AG20443 (cell line): ENCODE results near the gene NSD2.

Experiments used
- DNase-seq: peaks from one replicate; pipeline ENCODE4 v3.0.0; 2012; ENCODE audit warnings: low spot score, mixed read lengths

The NSD2 gene

DNA sequence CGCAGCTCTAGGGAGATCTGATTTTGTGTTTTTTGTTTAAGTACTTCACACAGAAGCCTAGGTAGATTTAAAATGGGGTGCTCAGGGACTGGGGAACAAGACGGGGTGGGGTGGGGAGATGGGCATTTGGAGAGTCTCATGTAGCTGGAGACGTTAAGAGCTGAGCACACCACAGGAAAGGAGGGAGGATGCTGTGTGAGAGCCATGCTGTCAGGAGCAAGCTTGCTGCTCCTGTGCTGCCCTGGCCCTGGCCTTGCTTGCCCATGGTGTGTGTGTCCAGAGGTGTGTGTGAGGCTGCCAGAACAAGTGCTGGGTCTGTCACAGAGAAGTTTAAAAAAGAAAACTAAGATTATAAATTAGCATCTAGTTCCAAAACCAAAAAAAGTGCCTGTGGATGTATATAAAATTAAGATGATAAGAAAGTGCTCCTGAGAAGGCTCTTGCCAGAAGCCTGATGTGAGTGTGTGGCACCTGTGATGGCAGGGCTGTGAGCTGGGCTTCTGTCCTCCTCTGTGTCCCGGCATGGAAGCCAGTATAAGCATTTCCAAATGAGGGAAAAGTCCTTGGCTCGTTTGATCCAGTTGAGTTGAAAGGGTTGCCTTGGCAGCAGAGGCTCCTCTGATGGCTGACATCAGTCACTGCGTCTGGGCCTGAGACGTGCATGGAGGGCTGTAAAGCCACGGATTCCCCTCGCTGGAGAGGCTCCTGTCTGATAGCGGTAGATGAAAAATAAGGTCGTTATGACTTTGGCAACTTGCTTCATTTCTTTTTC is 74.1 kb downstream of the NSD2 start:
- DNase-seq, result no peak

DNA sequence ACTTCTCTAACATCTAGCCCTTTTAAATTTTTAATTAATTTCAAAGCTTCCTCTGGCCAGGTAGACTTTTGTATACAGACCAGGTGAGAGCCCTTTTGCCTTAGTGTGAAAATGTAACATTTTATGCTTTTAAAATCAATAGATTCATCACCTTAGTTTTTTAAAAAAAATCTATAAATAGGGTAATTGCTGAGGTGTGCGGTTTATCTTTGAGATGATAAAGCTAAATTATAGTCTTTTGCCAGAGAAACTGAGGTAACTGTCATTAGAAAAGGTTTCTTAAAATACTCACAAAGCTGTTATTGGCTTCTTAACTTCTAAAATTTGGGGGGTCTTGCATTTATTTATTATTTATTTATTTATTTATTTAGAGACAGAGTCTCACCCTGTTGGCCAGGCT is 74.7 kb downstream of the NSD2 start:
- no peak for DNase-seq

DNA sequence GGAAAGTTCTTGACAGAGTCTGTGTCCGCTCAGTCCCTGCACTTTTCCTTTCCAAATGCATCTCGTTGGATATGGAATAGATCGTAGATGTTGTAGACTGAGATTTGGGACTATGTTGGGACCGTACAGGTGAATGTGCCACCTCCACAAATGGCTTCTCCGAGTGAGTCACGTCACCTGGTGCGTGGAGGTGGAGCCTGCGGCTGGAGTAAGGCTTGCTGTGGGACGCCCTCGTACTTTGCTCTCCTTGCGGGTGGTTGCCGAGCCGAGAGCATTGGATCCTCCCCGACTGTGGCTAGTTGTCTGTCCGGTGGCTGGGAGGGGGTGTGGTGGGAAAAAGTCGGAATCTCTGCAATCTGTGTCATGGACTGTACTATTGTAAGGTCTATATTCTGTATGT is 77.0 kb downstream of the NSD2 start:
- no peak for DNase-seq

DNA sequence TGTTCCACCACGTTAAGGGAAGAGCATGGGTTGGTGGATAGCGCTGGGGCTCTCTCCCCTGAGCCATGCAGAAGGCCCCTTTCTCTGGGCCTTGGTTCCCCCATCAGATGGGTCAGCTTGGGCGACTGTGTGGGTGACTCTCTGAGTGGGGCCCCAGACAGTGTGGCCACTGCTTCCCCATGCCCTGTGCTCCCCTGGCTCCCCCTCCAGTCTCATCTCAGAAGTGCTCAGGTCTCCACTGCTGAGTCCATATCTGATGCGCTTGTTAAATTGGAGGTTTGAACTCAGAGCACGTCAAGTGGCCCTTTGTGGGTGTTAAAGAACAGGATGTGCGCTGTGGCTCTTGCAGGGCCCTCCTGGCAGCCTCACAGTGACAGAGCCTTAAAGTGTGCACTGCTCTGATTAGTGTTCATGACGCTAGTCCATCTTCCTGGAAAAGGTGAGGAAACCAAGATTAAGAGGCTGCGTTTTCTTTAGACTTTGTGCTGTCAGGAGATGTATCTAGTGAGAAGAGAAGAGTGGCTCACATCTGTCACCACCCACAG is 77.8 kb downstream of the NSD2 start:
- DNase-seq, result no peak

DNA sequence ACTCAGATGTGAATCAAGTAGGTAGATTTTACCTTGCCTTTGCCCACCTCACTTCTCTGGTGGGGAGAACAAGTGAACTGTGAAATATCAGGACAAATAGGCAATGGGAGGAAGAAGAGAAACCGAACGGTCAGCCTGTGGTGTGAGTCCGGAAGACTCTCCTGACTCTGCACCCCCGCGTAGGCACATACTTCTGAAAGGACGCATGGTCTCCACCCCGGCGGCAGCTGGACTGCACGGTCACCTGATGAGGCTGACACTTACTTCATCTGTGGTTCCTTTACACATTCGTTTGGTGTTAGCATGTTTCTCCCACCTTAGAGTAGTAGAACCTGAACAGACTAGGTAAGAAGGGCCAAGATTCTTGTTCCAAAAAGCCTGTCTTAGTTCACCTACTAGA is 79.2 kb downstream of the NSD2 start:
- DNase-seq, result no peak

DNA sequence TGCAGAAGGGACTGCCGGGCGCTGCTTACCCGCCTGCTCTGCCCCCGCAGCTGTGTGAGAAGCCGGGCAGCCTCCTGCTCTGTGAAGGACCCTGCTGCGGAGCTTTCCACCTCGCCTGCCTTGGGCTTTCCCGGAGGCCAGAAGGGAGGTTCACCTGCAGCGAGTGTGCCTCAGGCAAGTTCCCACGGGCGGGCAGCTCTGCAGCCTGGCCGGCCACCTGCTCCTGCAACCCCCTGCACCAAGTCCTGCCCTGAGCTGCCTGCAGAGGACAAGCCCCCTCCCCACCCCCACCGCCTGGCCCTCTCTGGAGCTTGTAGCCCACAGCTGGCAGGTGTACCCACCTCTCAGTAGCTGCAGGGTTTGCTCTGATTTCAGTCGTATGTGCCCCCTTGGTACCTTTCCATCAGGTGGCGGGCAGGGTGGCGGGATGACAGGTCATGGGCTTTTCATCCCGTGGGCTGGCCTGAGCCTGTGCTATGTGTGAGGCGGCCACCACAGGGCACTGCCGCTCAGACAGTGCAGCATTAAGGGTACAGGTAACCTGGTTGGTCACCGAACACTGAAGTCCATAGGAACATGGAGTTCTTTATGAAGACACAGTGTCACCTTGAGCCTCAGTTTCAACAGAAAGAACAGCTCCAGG is 81.0 kb downstream of the NSD2 start:
- DNase-seq, result no peak

DNA sequence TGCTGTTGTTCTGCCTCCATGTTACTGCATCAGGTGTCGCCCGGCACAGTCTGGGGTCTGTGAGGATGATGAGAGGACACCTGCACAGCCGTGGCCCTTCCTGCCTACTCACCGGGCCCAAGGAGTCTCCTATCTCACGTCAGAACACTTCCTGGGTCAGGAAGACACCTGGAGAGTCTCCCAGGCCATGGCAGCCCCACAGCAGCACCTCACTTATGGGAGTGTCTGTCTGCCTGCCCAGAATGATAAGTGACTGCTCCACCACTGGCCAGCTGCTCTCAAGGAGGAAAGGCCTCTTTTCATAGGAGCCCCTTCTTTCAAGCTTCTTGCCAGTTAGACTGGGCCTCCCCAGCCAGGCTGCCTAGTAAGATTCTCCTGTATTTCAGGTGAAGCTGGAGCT is 81.5 kb downstream of the NSD2 start:
- no peak for DNase-seq

DNA sequence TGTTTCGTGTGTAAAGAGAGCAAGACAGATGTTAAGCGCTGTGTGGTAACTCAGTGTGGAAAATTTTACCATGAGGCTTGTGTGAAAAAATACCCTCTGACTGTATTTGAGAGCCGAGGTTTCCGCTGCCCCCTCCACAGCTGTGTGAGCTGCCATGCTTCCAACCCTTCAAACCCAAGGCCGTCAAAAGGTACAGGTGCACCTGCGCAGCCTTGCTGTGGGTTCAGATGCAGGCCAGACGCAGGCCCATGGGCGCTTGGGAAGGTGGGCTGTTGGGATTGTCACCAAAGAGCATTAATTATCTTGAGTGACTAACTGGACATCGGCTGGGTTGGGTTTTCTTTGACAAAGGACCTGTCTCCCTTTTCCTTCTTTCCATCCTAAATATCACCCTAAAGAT is 82.1 kb downstream of the NSD2 start:
- no peak for DNase-seq

DNA sequence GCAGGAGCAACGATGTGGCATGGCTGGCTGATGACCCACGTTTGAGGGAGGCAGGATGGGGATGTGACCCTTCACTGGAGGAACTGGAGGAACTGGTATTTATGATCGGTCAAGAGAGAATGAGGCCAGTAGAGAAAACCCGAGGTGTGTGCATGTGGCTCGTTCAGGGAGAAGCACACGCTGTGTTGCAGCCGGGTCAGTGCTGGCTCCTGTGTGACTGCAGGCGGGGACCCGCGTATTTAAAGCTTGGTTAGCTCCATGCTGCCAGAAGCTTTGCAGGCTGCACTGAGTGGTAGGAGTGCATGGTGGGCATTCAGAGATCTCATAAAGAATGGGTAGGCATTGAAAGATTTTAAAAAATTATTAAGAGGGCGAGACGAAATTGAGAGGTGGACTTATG is 85.4 kb downstream of the NSD2 start:
- no peak for DNase-seq

DNA sequence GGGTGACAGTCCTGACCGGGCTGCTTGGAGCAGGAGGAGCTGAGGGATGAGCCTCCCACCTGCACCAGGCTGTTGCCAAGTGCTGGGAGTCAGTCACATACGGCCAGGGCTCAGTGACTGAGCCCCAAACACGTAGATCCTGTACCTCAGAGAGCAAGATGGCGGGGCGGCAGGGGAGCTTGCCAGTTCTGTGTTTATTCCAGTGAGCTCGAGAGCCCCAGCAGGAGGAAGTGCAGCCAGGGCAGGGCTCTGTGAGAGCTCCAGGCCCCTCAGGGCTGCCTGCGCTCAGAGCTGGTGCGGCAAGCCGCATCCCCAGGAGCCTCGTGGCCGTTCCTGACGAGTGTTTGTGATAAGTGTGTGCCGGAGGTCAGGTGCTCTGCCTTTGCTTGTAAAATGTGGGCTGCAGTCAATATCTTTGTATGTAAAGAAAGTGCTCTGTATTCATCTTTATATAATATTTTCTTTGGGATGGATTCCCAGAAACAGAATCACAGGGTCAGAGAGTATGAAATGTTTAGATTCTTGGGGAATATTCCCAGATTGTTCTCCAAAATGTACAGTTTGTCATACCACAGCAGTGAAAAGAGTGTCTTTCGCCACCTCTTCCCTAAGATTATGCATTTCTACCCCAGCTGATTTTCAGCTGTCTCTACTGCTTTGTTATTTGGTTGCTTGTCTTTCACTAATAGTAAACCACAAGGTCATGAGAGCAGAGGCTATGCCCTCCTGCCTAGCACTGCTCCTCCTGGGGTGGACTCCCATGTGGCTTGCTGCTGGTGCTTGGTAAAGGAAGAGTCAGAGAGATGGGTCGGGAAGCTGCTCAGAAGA is 87.3 kb downstream of the NSD2 start:
- no peak for DNase-seq

DNA sequence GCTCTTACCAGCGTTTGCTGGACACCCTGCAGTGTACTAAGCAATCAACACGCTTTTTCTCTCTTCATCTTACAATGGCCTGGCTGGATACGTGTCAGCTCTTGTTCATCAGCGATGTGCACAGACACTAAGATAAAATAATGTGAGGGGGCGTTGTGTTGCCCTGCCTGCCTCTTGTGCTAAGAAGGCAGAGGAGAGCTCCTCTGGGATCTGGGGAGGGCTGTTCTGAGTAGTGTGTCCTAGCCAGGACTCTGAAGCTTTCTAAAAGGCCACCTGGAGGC is 87.9 kb downstream of the NSD2 start:
- DNase-seq, result no peak

DNA sequence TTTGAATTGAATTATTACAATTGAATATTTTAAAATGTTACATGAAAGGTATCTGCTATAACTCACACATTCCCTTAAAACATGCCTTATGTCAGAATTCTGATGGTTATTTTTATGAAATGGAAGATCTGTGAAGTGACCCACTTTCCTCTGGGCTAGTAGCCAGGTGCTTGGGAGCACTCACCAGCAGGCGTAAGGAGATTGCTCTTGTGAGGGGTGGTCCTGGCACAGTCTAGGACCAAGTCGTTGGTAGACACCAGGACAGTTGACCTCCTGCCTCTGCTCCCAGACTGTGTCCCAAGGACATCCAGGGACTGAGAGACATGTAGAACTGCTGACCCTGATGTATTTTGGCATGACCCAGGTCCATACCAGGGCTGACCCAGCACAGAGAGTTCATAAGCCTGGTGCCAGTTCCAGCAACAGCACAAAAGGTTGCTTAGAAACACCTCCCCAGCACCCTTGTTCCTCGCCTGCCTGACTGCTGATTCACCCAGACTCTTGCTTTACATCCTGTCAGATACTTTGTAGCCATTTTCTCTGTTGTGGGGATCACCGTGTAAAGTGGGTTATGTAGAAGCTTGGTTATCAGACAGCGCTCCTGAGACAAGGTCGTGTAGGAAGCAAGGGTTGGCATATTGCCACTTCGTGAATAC is 89.1 kb downstream of the NSD2 start:
- DNase-seq, result no peak

DNA sequence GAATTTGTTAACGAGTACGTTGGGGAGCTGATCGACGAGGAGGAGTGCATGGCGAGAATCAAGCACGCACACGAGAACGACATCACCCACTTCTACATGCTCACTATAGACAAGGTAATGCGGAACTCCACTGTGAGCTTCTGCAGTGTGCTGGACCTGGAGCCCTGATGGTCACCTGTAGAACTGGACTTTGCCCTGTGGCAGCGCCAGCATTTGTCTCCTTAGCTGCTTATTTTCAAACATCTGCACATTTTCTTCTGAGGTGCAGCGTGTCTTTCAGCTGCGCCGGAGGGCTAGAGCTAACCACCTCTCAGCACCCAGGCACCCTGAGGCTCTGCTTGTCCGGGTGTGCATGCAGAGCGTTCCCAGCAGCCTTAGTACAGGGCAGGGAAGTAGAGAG is 89.8 kb downstream of the NSD2 start:
- DNase-seq, result no peak

DNA sequence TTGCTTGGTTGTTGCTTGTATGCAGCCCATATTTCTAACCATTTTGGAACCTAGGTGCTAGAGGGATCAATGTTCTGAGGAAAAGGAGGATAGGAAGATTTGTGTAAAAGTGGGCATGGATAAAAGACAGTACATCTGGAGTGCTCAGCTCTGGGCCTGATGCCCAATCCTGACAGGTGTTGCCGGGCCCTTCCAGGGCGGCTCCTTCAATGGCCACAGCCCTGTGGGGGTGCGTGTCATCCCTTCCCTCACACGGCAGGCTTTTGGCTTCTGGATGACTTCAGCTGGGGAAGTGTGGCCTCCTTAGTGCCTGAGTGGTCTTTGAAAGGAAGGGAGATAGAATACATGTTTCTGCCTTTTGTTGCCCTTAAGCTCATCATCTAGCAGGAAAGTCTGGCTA is 90.4 kb downstream of the NSD2 start:
- no peak for DNase-seq

DNA sequence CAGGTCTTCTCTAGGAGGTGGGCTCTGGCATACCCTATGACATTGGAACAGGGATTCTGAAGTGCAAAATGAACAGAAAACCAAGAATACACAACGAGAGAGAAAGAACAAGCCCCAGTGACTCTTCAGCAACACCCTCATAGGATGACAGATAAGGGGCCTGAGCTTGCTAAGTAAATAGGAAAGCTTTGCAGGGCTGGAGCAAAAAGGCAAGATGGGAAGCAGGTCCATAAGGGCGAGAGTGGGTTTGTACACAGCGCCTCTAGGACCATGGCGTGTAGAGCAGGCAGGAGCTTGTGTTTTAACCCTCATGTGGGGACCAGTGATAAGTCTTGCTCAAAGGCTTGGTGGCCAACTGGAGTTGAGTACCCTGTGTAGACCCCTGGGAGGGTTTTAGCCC is 91.8 kb downstream of the NSD2 start:
- DNase-seq, result no peak

DNA sequence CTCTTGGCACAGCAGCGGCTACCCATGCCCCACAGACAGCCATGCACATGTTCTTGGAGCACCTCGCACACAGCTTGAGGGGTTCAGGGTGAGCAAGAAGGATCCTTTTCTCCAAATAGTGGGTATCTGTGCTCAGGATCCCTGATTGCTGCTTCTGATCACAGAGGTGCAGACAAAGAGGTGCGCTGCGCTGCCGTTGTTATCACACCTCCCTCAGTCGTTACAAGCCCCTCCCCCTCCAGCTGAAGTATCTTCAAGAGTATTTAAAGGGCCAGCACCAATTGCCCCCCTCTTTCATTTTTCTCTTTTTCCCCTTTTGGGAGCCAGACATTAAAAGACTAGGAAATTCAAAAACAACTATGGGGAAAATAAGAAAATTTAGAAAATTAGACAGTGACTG is 93.2 kb downstream of the NSD2 start:
- DNase-seq, result no peak

DNA sequence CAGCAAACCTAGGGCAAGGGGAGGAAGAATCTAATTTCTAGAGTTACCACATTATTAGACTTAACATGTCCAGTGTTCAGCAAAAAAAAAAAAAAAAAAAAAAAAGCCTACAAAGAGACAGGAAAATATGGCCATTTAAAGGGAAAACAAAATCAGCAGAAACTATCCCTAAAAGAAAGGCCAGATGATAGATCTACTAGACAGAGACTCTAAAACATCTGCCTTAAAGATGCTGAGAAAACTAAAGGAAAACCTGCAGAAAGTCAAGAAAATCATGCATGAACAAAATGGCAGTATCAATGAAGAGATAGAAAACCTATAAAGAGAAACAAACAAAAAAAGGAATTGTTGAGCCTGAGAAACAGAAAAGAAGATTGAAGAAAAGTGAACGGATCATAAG is 93.8 kb downstream of the NSD2 start:
- no peak for DNase-seq

DNA sequence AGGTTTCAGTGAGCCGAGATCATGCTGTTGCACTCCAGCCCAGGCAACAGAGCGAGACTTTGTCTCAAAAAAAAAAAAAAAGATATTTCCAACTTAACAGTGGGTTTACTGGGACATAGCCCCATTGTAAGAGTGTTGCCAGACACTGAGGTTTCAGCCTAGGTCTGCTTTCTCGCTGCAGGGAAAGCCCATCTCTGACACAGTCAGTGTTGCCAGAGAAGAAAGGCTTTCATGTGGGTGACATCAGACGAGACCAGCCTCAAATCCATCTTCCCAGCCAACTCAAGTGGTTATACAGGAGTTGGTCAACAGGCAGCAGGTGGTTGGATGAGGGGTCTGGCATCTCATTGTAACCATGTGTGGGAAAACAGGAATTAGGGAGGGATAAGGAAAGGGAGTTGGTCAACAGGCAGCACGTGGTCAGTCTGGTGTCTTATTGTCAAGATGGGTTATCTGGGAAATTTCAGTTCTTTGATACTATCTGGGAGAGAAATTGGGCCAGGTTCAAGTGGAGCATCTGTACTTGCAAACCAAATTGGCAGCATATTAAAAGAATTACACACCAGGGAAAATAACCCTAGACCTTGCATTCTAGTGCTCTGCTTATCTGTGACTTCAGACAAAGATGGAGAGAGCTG is 96.4 kb downstream of the NSD2 start:
- DNase-seq, result no peak

DNA sequence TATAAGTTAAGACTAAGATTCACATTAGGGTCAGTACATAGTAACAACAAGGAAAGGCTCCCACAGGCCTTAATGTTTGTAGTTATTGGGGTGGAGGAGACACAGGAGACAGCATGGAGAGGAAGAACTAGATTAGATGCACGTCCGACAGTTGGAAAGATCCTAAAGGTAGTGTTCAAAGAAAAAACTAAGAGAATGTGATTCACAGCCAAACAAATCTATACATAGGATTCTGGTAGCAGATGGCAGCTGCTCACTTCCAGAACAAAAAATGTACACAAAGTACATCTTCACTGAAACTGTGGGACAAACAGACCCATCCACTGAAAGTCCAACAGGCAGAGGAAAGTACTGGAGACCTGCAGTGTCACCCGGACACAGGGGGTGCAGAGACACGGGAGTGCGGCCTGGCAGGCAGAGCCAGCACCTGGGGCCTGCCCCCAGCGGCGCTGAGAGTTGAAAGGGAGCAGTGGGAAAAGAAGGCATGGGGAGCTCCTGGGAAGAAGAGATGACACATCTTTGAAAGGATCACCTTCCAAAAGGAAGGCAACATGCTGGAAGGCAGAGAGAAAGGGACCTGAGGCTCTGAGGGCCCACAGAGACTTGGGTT is 97.6 kb downstream of the NSD2 start:
- DNase-seq, result no peak

DNA sequence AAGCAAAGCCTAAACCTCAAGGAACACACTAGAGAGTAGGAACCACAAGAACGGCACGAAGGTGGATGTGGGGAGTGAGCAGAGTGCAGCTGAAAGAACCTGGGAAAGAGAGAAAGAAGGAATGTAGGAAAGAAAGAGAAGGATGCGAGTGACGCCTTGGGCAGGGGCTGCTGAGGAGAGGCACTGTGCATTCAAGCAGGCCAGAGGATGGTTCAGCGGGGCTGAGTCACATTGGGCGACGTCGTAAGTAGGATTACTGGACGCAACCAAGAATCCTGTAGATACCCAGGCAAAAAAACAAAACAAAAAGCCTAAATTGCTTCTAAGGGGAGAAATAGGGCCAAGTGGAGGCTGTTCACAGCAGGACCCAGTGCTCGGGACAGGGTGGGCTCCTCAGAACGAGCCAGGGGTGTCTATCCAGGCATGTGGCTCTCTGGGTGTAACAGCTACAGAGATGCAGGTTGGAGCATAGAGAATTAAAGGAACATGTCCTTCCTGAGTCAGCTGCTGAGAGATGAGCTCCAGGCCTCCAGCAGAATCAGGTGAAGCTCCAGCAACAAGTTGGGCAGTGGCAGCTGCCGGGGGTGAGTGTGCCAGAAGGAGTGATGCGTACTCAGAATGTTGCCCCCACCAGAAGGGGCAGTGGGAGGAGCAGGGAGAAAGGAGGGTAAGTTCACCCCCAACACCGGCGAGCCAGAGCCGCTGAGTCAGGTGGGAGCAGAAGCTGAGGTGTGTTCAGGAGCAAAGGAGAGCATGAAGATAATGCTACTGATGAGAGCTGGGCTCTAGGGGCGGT is 98.9 kb downstream of the NSD2 start:
- no peak for DNase-seq

DNA sequence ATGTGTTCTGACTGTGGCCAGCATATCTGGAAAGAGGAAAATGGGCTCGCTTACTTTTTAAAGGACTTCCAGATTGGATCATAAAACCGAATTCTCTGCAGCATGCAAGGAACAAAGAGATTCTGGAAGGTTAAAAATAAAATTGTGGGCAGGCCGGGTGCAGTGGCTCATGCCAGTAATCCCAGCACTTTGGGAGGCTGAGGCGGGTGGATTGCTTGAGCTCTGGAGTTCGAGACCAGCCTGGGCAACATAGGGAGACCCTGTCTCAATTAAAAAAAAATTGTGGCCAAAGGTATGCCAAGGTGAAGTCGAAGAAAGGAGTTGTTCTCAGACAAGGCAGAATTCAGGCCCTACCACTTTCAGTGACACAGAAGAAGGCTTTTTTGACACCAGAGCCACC is 99.7 kb downstream of the NSD2 start:
- DNase-seq, result no peak
